SKM-1 treated with dmso at 0.1 percent for 144 hours (cell line): ENCODE data around the gene KLF6.

ENCODE experiments used
- DNase-seq: peaks from one replicate; lab custom pipeline; 2025; ENCODE audit not compliant: unreplicated experiment; lab: John Stamatoyannopoulos, UW

The KLF6 gene

GRCh38 chr10:3757638-3758490 is 27.1 kb downstream of the KLF6 start:
- no peak for DNase-seq

DNA sequence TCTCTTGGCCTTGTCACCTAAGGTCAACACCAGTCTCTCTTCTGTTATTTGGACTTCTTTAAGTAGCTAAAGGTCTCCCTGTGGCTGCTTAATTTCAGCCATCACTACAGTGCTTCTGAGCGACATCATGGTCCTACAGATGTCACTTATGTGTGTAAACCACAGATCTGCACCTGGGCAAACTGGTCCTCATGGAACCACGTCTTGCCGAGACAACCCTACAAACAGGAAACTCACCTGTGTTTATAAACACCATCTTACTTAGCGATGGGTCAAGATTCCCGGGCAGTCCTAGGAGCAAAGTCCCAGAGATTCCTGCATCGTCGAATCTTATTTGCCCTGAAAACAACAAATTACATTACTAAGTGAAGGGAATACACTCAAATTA is 27.8 kb downstream of the KLF6 start:
- no peak for DNase-seq

GRCh38 chr10:3756360-3756740 is 28.7 kb downstream of the KLF6 start:
- DNase-seq, result no peak

DNA sequence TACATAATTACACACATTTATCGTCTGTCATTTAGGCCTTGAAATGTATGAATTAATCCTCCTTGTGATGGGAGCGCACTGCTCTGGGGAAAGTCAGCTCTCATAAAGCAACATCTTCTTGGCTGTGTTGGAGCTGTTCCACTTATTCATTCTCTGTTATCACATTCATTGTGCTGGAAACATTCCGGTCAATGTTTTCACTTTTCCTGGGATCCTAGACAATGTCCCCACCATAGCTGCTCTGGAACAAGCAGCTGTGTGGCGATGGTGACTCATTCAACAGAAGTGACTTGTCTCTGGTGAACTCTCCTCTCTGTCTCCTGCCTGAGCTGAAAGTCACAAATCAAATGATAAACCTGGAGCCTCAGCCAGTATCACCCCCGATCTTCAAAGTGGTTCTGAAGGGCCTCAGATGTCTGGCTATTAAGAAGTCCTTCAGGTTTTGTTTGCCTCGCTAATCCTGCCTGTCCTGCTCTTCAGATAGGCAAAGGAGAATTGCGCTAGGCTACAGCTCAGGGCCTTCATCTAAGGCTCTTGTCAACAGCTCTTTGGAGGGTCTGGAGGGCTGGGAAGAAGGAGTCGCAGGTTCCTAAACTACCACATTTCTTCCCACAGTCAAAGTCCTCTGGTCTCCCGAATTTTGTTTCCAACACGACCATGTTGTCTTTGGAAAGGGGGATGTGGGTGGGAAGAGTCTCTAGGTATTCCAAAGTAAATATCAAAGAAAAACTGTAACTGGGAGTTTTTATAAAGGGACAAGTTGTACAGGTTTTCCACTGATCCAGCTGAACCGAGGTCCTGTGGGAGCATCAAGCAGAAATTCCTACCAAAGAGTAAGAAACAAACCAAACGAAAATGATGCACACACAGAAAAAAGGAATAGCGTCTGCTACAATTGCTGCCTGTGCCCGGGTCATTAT is 29.3 kb downstream of the KLF6 start:
- no peak for DNase-seq

GRCh38 chr10:3754727-3755439 is 30.1 kb downstream of the KLF6 start:
- DNase-seq, result no peak

- DNase-seq, result no peak
These were observed 34.2 kb downstream of the KLF6 start for GRCh38 chr10:3750854-3751253.

GRCh38 chr10:3750006-3750816 is 34.8 kb downstream of the KLF6 start:
- DNase-seq, result no peak

DNA sequence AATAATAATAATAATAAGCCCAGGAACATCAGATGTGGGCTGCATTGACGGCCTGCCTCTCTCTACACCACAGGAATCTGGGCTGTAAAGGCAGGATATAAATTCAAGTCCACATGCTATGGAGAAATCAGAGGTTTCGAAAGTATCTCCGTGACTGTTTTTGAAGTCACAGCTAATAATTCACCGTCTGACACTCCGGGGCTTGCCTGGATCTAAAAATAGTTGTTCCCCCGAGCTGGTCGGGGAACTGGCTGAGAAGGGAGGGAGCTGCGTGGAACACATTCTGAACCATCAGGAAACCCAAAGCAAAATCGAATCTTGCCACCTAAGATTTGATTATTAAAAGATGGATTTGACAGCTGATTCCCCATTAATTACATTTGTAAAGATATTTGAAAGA is 35.4 kb downstream of the KLF6 start:
- peak; percentile 59 for DNase-seq

DNA sequence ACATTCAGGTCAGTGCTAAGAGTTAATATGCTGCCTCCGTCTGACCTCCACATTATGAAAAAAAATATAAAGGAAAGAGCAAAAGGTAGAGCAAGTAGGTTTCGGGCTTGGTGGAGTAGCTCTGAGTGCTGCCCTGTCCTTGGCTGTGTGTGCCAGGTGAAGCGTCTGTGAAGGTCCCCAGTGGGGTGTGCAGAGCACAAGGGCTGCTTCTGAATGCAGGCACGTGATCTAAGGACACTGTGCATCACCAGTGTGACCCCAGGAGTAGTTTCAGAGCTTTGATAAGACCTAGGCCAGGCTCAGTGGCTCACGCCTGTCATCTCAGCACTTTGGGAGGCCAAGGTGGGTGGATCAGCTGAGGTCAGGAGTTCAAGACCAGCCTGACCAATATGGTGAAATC is 36.0 kb downstream of the KLF6 start:
- no peak for DNase-seq

GRCh38 chr10:3748484-3748883 is 36.5 kb downstream of the KLF6 start:
- DNase-seq, result no peak

DNA sequence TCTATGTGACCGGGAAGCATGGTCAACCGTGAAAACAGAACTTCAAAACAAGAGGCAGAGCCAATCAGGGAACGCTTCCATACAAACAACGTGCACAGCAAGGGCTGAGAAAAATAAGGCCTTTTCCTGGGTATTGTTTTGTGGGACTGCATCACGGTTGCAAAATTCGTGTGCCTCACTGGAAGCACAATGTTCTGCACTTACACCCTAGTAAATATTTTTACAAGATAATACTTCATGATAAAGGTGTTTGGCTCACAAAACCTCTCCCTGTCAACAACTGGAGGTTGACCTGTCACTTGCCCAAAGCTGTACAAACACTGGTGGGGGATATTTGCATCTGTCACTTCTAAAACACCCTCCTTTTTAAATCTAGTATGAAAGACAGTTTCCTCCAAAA is 37.0 kb downstream of the KLF6 start:
- DNase-seq, result no peak

GRCh38 chr10:3747248-3747960 is 37.6 kb downstream of the KLF6 start:
- no peak for DNase-seq

- no peak for DNase-seq
These were observed 38.4 kb downstream of the KLF6 start for GRCh38 chr10:3746634-3747033.

GRCh38 chr10:3745521-3745920 is 39.5 kb downstream of the KLF6 start:
- no peak for DNase-seq

- DNase-seq, result no peak
These were observed 43.1 kb downstream of the KLF6 start for GRCh38 chr10:3741688-3742461.

GRCh38 chr10:3740157-3740871 is 44.7 kb downstream of the KLF6 start:
- DNase-seq, result no peak

GRCh38 chr10:3738855-3739350 is 46.1 kb downstream of the KLF6 start:
- DNase-seq, result no peak

DNA sequence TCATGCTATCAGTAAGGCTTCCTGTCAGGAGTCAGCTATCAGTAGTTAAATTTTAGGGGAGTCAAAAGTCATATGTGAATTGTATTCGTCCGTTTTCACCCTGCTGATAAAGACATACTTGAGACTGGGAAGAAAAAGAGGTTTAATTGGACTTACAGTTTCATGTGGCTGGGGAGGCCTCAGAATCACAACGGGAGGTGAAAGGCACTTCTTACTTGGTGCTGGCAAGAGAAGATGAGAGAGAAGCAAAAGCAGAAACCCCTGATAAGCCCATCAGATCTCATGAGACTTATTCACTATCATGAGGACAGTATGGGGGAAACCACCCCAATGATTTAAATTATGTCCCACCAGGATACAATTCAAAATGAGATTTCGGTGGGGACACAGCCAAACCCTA is 47.1 kb downstream of the KLF6 start:
- no peak for DNase-seq
